Osteoblast (primary cell): ENCODE data around the gene FAAH2. TPM values are rescaled to one million over a fixed set of nuclear protein-coding genes. Genes with fewer than 3 reads are reported as not detected.

Experiments used
- DNase-seq: peaks from one replicate; pipeline ENCODE4 v3.0.0; 2011; ENCODE audit warnings: low spot score, mixed read lengths; ENCODE audit not compliant: insufficient read length; ENCODE audit errors: missing footprints
- H2AFZ ChIP-seq: 2 replicates; pipeline ENCODE4 v1.6.0; 2011; ENCODE audit warnings: mild to moderate bottlenecking, low read length
- H3K27ac ChIP-seq: 2 replicates; pipeline ENCODE4 v1.5.1; 2011; ENCODE audit warnings: mild to moderate bottlenecking, low read depth, low read length, moderate library complexity
- H3K27me3 ChIP-seq: 2 replicates; pipeline ENCODE4 v1.6.0; 2012; ENCODE audit warnings: mild to moderate bottlenecking, control low read depth, inconsistent platforms, low read length, moderate library complexity; ENCODE audit not compliant: insufficient read depth
- H3K36me3 ChIP-seq: 2 replicates; pipeline ENCODE4 v1.5.1; 2011; ENCODE audit warnings: mild to moderate bottlenecking, low read length, control low read depth, moderate library complexity; ENCODE audit not compliant: insufficient read depth
- H3K4me1 ChIP-seq: 2 replicates; pipeline ENCODE4 v1.5.1; 2011; ENCODE audit warnings: mild to moderate bottlenecking, low read length, control low read depth, moderate library complexity; ENCODE audit not compliant: insufficient read depth
- H3K4me2 ChIP-seq: 2 replicates; pipeline ENCODE4 v1.6.0; 2011; ENCODE audit warnings: mild to moderate bottlenecking, low read length; ENCODE audit not compliant: insufficient read depth
- H3K4me3 ChIP-seq: fragments of 200-600 bp; sonication (generic); 3 replicates; pipeline ENCODE4 v1.5.1; 2012; ENCODE audit warnings: mild to moderate bottlenecking, low read length, inconsistent platforms; ENCODE audit not compliant: insufficient read depth
- H3K79me2 ChIP-seq: 2 replicates; pipeline ENCODE4 v1.6.0; 2012; ENCODE audit warnings: mild to moderate bottlenecking, low read length, control low read depth, inconsistent platforms; ENCODE audit not compliant: insufficient read depth
- H3K9me3 ChIP-seq: 2 replicates; pipeline ENCODE4 v1.5.1; 2011; ENCODE audit warnings: low read depth, low read length, control low read depth
- H4K20me1 ChIP-seq: 2 replicates; pipeline ENCODE4 v1.6.0; 2012; ENCODE audit warnings: mild to moderate bottlenecking, low read length, control low read depth; ENCODE audit not compliant: insufficient read depth
- total RNA-seq: library from RNA; depleted of rRNA; stranded (reverse); fragments of >200 nt; gene quantifications from 2 replicates; pipeline ENCODE4 v1.2.3, GENCODE V29; 2012
- TF ChIP-seq, protein P1 (sequence below): IDR thresholded peaks from 2 replicates; pipeline ENCODE4 v1.5.1; 2011; ENCODE audit warnings: mild to moderate bottlenecking, low read depth, low read length, moderate library complexity; ENCODE audit errors: extremely low read depth

The FAAH2 gene, protein sequence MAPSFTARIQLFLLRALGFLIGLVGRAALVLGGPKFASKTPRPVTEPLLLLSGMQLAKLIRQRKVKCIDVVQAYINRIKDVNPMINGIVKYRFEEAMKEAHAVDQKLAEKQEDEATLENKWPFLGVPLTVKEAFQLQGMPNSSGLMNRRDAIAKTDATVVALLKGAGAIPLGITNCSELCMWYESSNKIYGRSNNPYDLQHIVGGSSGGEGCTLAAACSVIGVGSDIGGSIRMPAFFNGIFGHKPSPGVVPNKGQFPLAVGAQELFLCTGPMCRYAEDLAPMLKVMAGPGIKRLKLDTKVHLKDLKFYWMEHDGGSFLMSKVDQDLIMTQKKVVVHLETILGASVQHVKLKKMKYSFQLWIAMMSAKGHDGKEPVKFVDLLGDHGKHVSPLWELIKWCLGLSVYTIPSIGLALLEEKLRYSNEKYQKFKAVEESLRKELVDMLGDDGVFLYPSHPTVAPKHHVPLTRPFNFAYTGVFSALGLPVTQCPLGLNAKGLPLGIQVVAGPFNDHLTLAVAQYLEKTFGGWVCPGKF
- under 0.01 TPM in 1 of 2 replicates, not detected in the other for total RNA-seq

DNA sequence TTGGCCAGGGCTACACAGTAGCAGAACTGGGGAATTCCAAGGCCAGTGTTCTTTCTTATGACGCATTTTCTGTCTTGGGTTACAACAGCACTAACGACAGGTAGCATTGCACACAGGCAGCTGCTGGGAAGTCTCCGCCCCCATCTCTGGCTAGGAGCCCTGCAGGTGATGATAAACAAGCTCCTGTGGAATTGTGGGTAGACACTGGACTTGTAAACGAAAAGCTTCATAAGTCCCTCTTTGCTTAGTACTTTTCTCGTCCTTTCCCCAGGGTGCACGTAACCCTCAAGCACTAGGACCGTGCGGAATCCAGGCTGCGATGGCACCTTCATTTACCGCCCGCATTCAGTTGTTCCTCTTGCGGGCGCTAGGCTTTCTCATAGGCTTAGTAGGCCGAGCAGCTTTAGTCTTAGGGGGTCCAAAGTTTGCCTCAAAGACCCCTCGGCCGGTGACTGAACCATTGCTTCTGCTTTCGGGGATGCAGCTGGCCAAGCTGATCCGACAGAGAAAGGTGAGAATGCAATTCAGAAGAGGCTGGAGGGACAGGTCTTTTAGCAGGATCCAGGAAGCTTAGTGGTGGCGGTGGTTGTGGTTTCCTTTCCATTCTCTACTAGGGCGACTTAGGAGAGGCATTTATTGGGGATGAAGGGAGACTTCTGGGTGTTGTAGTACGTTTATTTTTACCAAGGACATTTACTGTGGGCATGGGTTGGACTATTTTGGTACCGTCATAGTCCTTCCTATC is at the start of gene FAAH2:
Gene FAAH2, plus strand, starts transcription at position 200 of the 745 bp plus-strand sequence. Its CDS starts 120 bp downstream, at position 320.
- no peaks in the 10 kb centered on the region for H3K36me3 ChIP-seq
- H3K4me3 ChIP-seq, result no peak within 1 kb of the TSS
- no peaks in the 10 kb centered on the region for H3K27me3 ChIP-seq
- TF ChIP-seq, protein P1, sequence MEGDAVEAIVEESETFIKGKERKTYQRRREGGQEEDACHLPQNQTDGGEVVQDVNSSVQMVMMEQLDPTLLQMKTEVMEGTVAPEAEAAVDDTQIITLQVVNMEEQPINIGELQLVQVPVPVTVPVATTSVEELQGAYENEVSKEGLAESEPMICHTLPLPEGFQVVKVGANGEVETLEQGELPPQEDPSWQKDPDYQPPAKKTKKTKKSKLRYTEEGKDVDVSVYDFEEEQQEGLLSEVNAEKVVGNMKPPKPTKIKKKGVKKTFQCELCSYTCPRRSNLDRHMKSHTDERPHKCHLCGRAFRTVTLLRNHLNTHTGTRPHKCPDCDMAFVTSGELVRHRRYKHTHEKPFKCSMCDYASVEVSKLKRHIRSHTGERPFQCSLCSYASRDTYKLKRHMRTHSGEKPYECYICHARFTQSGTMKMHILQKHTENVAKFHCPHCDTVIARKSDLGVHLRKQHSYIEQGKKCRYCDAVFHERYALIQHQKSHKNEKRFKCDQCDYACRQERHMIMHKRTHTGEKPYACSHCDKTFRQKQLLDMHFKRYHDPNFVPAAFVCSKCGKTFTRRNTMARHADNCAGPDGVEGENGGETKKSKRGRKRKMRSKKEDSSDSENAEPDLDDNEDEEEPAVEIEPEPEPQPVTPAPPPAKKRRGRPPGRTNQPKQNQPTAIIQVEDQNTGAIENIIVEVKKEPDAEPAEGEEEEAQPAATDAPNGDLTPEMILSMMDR, result no peak
- H2AFZ ChIP-seq, result no peak within 1 kb of the TSS
- no peaks in the 10 kb centered on the region for H4K20me1 ChIP-seq
- no peaks in the 10 kb centered on the region for H3K4me1 ChIP-seq
- no peak for DNase-seq
- H3K9me3 ChIP-seq, result no peaks in the 10 kb centered on the region
- no peaks in the 10 kb centered on the region for H3K79me2 ChIP-seq
- no peak within 1 kb of the TSS for H3K4me2 ChIP-seq
- H3K27ac ChIP-seq, result no peak within 1 kb of the TSS

DNA sequence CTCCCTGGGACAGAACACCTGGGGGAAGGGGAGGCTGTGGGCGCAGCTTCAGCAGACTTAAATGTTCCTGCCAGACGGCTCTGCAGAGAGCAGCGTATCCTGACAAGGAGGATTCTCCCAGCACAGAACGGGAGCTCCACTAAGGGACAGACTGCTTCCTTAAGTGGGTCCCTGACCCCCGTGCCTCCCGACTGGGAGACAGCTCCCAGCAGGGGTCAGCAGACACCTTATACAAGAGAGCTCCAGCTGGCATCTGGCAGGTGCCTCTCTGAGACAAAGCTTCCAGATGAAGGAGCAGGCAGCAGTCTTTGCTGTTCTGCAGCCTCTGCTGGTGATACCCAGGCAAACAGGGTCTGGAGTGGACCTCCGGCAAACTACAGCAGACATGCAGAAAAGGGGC is 44.5 kb upstream of the FAAH2 start:
- Histone ChIP-seq H3K9me3 (no peaks in the 10 kb centered on the region), H3K27me3 (no peaks in the 10 kb centered on the region), H3K27ac (no peak overlapping the region), H3K36me3 (no peaks in the 10 kb centered on the region), H4K20me1 (no peaks in the 10 kb centered on the region), H3K4me3 (no peak overlapping the region), H3K4me2 (no peak overlapping the region), H3K4me1 (no peaks in the 10 kb centered on the region), H3K79me2 (no peaks in the 10 kb centered on the region), H2AFZ (no peak overlapping the region)
- DNase-seq, result no peak
- TF ChIP-seq, protein P1, result no peak

DNA sequence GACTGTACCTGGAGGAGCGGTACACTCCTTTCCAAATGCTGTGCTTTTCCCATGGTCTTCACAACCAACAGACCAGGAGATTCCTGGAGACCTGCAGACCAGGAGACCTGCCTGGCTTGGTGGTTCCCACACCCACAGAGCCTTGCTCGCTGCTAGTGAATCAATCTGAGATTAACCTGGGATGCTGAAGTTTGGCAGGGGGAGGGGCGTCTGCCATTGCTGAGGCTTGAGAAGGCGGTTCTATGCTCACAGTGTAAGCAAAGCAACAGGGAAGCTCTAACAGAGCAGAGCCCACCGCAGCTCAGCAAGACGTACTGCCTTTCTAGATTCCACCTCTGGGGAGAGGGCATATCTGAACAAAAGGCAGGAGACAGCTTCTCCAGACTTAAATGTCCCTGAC is 34.5 kb upstream of the FAAH2 start:
- TF ChIP-seq, protein P1, result no peak
- no peak overlapping the region for H3K4me3 ChIP-seq
- no peak for DNase-seq
- H3K36me3 ChIP-seq, result no peaks in the 10 kb centered on the region
- H3K79me2 ChIP-seq, result no peaks in the 10 kb centered on the region
- H3K27me3 ChIP-seq, result no peaks in the 10 kb centered on the region
- peaks cover 2% of the 10 kb centered on the region for H3K9me3 ChIP-seq
- H2AFZ ChIP-seq, result no peak overlapping the region
- no peaks in the 10 kb centered on the region for H3K4me1 ChIP-seq
- no peaks in the 10 kb centered on the region for H4K20me1 ChIP-seq
- H3K4me2 ChIP-seq, result no peak overlapping the region
- H3K27ac ChIP-seq, result no peak overlapping the region

DNA sequence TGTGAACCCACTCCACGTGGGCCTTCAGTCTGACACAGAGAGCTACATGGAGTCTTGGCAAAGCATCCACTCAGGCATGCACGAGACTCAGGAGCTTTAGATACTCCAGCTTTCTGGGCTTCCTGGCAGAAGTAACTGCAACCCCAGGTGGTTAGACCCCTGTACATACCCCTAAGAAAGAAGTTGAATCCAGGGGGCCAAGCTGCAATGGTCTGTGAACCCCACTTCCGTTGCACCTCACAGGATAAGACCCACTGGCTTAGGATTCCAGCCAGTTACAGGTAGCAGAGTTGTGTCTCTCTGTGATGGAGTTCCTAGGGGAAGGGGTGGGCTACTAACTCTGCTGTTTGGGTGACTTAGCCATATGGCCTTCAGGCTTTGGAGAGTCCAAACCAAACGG is 21.4 kb upstream of the FAAH2 start:
- Histone ChIP-seq H3K4me2 (no peak overlapping the region), H3K4me3 (no peak overlapping the region), H2AFZ (no peak overlapping the region), H3K27me3 (no peaks in the 10 kb centered on the region), H4K20me1 (no peaks in the 10 kb centered on the region), H3K79me2 (no peaks in the 10 kb centered on the region), H3K36me3 (no peaks in the 10 kb centered on the region), H3K4me1 (no peaks in the 10 kb centered on the region), H3K27ac (no peak overlapping the region), H3K9me3 (no peaks in the 10 kb centered on the region)
- TF ChIP-seq, protein P1, result no peak
- DNase-seq, result no peak
